Subcutaneous adipose tissue (tissue), 4 donors: ENCODE data around the gene PRR19. TPM values are rescaled to one million over a fixed set of nuclear protein-coding genes. Genes with fewer than 3 reads are reported as not detected.

ENCODE experiments used
- CTCF ChIP-seq: fragments of 450-650 bp; IDR thresholded peaks from one replicate; pipeline ENCODE4 v1.5.1; 2016; ENCODE audit warnings: low read depth, mild to moderate bottlenecking, control low read depth, antibody characterized with exemption, moderate library complexity
- total RNA-seq, 4 donors: library from RNA; depleted of rRNA; stranded (reverse); fragments of >200 nt; gene quantifications; one replicate each; pipeline ENCODE4 v1.1.0, GENCODE V29; 2016

Gene PRR19
- total RNA-seq, 4 donors from 2014 or later: 0.75 TPM; not detected in 3

DNA sequence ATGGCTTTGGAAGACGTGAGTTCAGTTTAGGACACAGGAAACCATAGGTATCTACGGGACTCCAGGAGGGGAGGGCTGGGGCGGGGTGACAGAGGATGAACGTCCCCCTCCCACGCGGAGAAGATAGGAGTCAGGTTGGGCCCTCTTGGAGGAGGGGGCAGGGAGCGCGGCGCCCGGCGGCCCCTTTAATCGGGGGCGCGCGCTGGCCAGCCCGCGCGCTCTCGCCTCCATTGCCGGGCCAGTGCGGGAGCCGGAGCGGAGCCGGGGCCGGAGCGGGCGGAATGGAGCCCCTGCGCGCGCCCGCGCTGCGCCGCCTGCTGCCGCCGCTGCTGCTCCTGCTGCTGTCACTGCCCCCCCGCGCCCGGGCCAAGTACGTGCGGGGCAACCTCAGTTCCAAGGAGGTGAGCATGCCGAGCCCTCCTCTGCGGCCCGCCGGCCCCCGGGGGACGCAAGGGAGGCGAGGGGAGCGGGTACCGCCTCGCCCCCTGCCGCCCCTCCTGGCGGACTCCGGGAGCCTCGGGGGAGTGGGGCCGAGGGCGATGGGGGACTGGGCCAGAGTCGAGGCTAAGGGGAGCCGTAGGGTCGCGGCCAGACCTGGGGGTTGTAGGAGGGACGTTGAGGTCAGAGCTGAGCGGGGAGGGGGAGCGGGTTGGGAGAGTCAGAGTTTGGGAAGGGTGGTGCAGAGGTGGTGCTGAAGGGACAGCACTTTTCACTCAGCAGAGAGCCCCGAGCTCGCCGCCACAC, 11.3 kb downstream of the PRR19 start, which contains the start of gene TMEM145:
Gene TMEM145, plus strand, starts transcription at position 214 of the 744 bp plus-strand sequence. Its CDS starts 68 bp downstream, at position 282.
- no peak for TF ChIP-seq CTCF

- TF ChIP-seq CTCF: no peak
Observed at GRCh38 chr19:42313840-42314755, 12.2 kb downstream of the PRR19 start.

DNA sequence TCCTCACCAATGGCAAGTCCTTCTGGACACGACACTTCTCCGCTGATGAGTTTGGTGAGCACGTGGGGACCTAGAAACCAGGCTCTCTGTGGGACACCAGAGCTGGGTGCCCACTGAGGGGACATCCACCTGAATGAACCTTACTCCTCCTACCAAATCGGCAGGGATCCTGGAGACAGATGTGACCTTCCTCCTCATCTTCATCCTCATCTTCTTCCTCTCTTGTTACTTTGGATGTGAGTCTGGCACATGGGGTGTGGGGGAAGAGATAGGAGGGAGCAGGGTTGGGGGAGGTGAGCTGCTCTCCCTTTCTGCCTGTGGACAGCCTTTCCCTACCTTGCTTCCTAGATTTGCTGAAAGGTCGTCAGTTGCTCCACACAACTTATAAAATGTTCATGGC, 13.1 kb downstream of the PRR19 start:
- no peak for TF ChIP-seq CTCF

GRCh38 chr19:42316223-42317211, 14.6 kb downstream of the PRR19 start:
- no peak for TF ChIP-seq CTCF

DNA sequence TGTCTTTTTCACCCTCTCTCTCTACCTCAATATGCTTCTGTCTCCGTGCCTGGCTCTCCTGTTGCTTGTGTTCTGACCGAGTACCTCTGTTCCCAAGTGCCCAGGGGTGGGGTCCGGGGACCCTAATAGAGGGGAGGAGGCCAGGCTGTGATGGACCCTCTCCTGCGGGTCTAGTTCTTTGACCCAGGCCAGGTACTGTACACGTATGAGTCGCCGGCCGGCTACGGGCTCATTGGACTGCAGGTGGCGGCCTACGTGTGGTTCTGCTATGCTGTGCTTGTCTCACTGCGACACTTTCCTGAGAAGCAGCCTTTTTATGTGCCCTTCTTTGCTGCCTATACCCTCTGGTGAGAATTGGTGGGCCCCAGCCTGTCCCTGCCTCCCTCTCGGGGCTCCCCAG, 15.6 kb downstream of the PRR19 start:
- no peak for TF ChIP-seq CTCF

DNA sequence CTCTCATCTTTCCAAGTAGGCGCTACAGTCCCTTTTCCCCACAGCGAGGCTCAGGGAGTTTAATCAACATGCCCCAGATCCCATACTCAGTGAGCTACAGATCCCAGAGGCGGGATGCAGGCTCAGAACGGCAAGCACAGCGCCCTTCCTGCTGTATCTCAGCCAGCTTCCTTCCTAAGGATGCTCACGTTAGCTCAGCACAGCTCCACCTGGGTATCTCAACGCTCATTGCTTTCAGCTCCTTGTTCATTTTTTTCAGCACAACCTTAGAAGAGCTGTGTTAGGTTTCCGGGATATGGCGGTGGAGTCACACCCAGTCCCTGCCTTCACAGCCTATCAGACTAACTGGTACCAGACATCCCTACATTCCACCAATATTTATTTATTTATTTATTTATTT, 20.4 kb downstream of the PRR19 start:
- no peak for TF ChIP-seq CTCF
